Globus pallidus (tissue), 1 donor: ENCODE data around the gene HOXA13.

Source experiments
- DNase-seq: peaks from one replicate; pipeline ENCODE4 v3.0.0-alpha.2; 2015; ENCODE audit warnings: low spot score

The HOXA13 gene

GRCh38 chr7:27237735-27238334, 37.9 kb upstream of the HOXA13 start:
- no peak for DNase-seq

GRCh38 chr7:27235387-27236311, 35.8 kb upstream of the HOXA13 start:
- no peak for DNase-seq

GRCh38 chr7:27229448-27229847, 29.6 kb upstream of the HOXA13 start:
- DNase-seq: no peak

GRCh38 chr7:27224983-27225934, 25.4 kb upstream of the HOXA13 start:
- DNase-seq: no peak

GRCh38 chr7:27223941-27224575, 24.2 kb upstream of the HOXA13 start:
- no peak for DNase-seq

- DNase-seq: no peak
Observed at GRCh38 chr7:27221201-27221797, 21.4 kb upstream of the HOXA13 start.

GRCh38 chr7:27220440-27220955, 20.6 kb upstream of the HOXA13 start:
- no peak for DNase-seq

- DNase-seq: no peak
Observed at GRCh38 chr7:27219821-27220220, 19.9 kb upstream of the HOXA13 start.

- no peak for DNase-seq
Observed at GRCh38 chr7:27217951-27218350, 18.1 kb upstream of the HOXA13 start.

- DNase-seq: no peak
Observed at GRCh38 chr7:27215356-27215755, 15.5 kb upstream of the HOXA13 start.

- DNase-seq: no peak
Observed at GRCh38 chr7:27214239-27214950, 14.5 kb upstream of the HOXA13 start.

GRCh38 chr7:27213433-27214238, 13.7 kb upstream of the HOXA13 start:
- DNase-seq: no peak

- DNase-seq: no peak
Observed at GRCh38 chr7:27212497-27213432, 12.9 kb upstream of the HOXA13 start.

- DNase-seq: no peak
Observed at GRCh38 chr7:27211764-27212204, 11.9 kb upstream of the HOXA13 start.

- no peak for DNase-seq
Observed at GRCh38 chr7:27211084-27211446, 11.2 kb upstream of the HOXA13 start.

- DNase-seq: no peak
Observed at GRCh38 chr7:27210441-27211083, 10.7 kb upstream of the HOXA13 start.

GRCh38 chr7:27209933-27210440, 10.1 kb upstream of the HOXA13 start:
- no peak for DNase-seq

- DNase-seq: no peak
Observed at GRCh38 chr7:27208998-27209397, 9.1 kb upstream of the HOXA13 start.
